Esophagus squamous epithelium (tissue), 5 donors: Measurements from ENCODE around the gene THEM4. TPM values are rescaled to one million over a fixed set of nuclear protein-coding genes. Genes with fewer than 3 reads are reported as not detected.
A peak's percentile ranks its signal among the peaks of the same experiment; 100 is the strongest.

ENCODE experiments used
- DNase-seq: peaks from one replicate; lab custom pipeline; 2025; lab: John Stamatoyannopoulos, UW
- H3K27ac ChIP-seq, 4 donors: fragments of 200-600 bp; sonication (generic); one replicate each; pipeline ENCODE4 v1.5.1; 2016 to 2019; ENCODE audit warnings: mild to moderate bottlenecking in 1 of 4
- H3K27me3 ChIP-seq, 4 donors: fragments of 200-600 bp; sonication (generic); 1 replicate in 3 of 4; 2 replicates in 1 of 4; pipeline versions ENCODE4 v1.5.1 to v1.6.0; 2017 to 2021; ENCODE audit warnings: antibody characterized with exemption in 1 of 4
- H3K36me3 ChIP-seq, 3 donors: fragments of 200-600 bp; sonication (generic); one replicate each; pipeline ENCODE4 v1.5.1; 2016 to 2019
- H3K4me1 ChIP-seq, 3 donors: fragments of 200-600 bp; sonication (generic); one replicate each; pipeline ENCODE4 v1.5.1; 2017 to 2019
- H3K4me3 ChIP-seq, 4 donors: fragments of 200-600 bp; sonication (generic); 1 replicate in 3 of 4; 2 replicates in 1 of 4; pipeline ENCODE4 v1.5.1; 2016 to 2019; ENCODE audit warnings: mild to moderate bottlenecking in 2 of 4, moderate library complexity in 1 of 4
- H3K9me3 ChIP-seq, 3 donors: fragments of 200-600 bp; sonication (generic); one replicate each; pipeline ENCODE4 v1.5.1; 2016 to 2019
- POLR2A ChIP-seq, 4 donors: fragments of 450-650 bp; IDR thresholded peaks; one replicate each; pipeline ENCODE4 v1.6.1; 2017; ENCODE audit warnings: antibody characterized with exemption in 4 of 4, mild to moderate bottlenecking in 4 of 4, moderate library complexity in 3 of 4
- WGBS, 2 donors: methylation state at CpG; one replicate each; pipeline ENCODE4 v1.1.5; 2018; 5-methylcytosine and 5-hydroxymethylcytosine counted together
- intact Hi-C: fragments of 100-400 bp; cut with DNase I; formaldehyde crosslinking; loops from one replicate; pipeline ENCODE4 v1.15.0; 2022
- total RNA-seq, 4 donors: library from RNA; depleted of rRNA; stranded (reverse); fragments of >200 nt; gene quantifications; one replicate each; pipeline ENCODE4 v1.1.0, GENCODE V29; 2016
- TF ChIP-seq, protein P1 (sequence below), 6 experiments: fragments of 450-650 bp in 4 of 6; fragments of 200-600 bp in 2 of 6; sonication (generic) in 2 of 6; IDR thresholded peaks; one replicate each; pipeline ENCODE4 v1.5.1; 2016 to 2019; ENCODE audit warnings: antibody characterized with exemption in 6 of 6, mild to moderate bottlenecking in 4 of 6, moderate library complexity in 4 of 6
- donor health status: DM: yes; HTN: yes; CAD: no.

THEM4 gene
- total RNA-seq, 4 donors from 2014 or later: 3.5 to 14.3 (median 12.3) TPM

DNA sequence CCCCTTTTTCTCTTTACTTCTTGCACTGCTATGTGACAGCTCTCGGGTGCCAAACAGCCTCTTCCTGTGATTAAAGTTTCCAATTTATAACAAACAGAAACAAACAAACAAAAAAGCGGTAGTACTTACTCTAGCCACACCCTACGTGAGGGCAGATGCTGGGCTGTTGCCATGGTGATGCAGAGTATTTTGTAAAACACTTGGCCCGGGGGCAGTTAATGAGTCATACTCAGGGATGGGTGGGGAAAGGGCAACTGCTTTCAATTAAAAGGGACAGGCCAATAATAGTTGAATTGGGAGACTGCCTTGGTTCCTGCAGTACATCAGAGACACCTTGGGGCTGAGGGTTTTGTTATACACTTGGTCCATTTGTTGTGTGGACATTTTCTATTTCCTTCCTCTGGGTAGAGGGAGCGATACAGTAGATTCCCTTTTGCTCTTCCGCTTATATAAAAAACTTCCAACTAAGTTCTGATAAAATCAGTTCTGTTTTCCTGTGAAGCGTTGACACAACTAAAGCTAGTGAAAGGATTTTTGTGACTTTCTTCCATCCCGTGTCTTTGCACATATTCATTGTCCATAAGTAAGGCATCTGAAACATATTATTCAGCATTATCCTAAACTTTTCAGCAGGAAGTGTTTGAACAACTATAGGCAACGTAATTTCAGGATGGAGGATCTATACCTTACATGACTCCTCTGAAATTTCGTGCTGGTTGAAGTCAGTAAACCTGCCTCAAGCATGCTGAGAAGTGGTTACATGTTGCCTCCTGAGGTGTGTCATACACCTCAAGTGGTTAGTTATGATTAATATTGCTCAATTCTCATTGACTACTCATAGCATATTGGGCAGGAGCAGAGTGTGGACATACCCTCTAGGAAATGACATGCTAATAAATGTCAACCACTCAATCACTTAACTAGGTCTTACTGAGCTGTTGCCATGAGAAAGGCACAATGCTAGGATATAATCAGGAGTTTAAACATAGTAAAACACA is 36.7 kb upstream of the THEM4 start:
- peak in 1 of 4 donors; percentile 11 for TF ChIP-seq POLR2A (IDR thresholded peaks at IDR 0.05)
- TF ChIP-seq, protein P1, sequence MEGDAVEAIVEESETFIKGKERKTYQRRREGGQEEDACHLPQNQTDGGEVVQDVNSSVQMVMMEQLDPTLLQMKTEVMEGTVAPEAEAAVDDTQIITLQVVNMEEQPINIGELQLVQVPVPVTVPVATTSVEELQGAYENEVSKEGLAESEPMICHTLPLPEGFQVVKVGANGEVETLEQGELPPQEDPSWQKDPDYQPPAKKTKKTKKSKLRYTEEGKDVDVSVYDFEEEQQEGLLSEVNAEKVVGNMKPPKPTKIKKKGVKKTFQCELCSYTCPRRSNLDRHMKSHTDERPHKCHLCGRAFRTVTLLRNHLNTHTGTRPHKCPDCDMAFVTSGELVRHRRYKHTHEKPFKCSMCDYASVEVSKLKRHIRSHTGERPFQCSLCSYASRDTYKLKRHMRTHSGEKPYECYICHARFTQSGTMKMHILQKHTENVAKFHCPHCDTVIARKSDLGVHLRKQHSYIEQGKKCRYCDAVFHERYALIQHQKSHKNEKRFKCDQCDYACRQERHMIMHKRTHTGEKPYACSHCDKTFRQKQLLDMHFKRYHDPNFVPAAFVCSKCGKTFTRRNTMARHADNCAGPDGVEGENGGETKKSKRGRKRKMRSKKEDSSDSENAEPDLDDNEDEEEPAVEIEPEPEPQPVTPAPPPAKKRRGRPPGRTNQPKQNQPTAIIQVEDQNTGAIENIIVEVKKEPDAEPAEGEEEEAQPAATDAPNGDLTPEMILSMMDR (IDR thresholded peaks at IDR 0.05): peak in 2 of 6 experiments; percentile 14 to 32
- intact Hi-C loops: no loop called here
- WGBS, 2 donors: 14 to 15% methylated on average over 10 of the region's 10 CpGs
- H3K4me3 ChIP-seq: peak overlapping the region in 1 of 4 donors; percentile 29
- H3K27me3 ChIP-seq: no peaks in the 10 kb centered on the region
- H3K27ac ChIP-seq: peak overlapping the region; percentile 44 to 90 (median 80)
- DNase-seq: peak; percentile 71
- no peaks in the 10 kb centered on the region for H3K9me3 ChIP-seq
- peaks cover 8 to 51% (median 42%) of the 10 kb centered on the region in 3 donors for H3K4me1 ChIP-seq
- no peaks in the 10 kb centered on the region for H3K36me3 ChIP-seq

DNA sequence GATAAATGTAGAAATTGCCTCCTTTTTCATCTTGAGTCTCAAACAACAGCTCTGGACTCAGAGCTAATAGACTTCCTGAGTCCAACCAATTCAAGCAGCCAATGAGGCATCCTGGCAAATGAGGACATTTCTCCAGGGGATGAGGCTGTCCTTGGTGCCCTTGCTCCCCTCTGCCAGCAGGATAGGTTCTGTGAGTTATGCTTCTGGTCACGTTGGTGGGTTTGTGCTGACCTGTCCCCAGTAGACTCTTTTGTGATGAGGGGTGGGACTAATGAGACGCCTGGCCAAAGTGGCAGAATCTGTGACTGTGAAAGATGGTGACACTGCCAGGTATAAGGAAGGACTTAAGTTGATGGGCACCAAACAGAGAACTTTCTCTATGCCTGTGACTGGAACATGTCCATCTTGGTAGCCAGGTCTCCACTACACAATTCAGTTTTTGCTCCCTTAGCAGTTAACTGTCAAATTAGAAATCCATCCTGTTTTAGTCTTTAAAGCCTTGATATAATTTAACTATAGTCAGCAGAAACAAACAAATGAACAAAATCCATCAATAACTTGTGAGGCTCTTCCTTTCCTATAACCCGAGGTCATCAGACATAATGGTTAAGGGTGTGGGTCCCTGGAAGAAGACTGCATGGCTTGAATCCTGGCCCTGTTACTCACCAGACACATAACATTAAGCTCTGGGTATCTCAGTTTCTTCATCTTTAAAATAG is 35.7 kb upstream of the THEM4 start:
- peaks cover 8 to 55% (median 46%) of the 10 kb centered on the region in 3 donors for H3K4me1 ChIP-seq

DNA sequence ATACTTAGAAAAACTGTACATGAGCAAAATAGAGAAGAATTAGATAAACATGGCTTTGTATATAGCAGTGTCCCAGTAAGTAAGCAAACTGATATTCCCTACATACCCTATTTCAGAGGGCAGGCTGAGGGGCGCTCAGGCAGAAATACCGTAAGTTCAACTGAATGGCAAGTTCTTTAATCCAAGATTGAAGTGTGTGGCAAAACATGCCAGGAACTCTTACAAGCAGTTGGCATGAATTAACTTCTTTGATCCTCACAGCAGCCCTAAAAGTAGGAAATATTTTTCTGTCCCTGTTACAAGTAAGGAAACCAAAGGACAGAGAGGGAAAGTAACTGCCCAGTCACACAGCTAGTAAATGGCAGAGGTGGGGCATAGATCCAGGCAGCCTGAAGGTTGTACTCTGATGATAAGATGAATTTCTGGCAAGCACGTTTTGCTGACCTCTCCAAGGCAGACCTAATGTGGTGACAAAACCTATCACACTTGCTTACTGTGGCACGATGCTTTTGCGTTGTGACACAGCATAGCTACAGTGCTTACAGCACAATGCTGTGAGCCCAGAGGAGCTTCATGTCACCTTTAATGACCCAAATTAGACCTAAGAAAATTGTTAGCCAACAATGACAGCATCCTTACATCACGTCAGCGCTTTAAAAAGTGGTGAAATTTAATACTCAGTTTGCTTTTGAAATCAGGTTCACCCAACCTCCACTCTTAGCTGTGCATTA is 35.0 kb upstream of the THEM4 start:
- H3K4me1 ChIP-seq: peaks cover 8 to 55% (median 46%) of the 10 kb centered on the region in 3 donors
- DNase-seq: no peak
- intact Hi-C loops: no loop called here
- no peak overlapping the region for H3K4me3 ChIP-seq
- WGBS, 2 donors: 31 to 38% methylated on average over 6 to 7 of the region's 7 CpGs
- TF ChIP-seq POLR2A (IDR thresholded peaks at IDR 0.05): no peak
- TF ChIP-seq, protein P1 (IDR thresholded peaks at IDR 0.05): no peak
- H3K27ac ChIP-seq: peak overlapping the region in 3 of 4 donors; percentile 78 to 90 (median 82)
- no peaks in the 10 kb centered on the region for H3K9me3 ChIP-seq
- no peaks in the 10 kb centered on the region for H3K36me3 ChIP-seq
- H3K27me3 ChIP-seq: no peaks in the 10 kb centered on the region

More for the DNA sequence above, 35.7 kb upstream of the THEM4 start:
- TF ChIP-seq, protein P1 (IDR thresholded peaks at IDR 0.05): no peak
- no peak for TF ChIP-seq POLR2A (IDR thresholded peaks at IDR 0.05)
- DNase-seq: no peak
- H3K9me3 ChIP-seq: no peaks in the 10 kb centered on the region
- intact Hi-C loops: no loop called here
- H3K27me3 ChIP-seq: no peaks in the 10 kb centered on the region
- H3K36me3 ChIP-seq: no peaks in the 10 kb centered on the region
- H3K4me3 ChIP-seq: peak overlapping the region in 1 of 4 donors; percentile 29
- WGBS, 2 donors: 45 to 61% methylated on average over 3 of the region's 3 CpGs
- H3K27ac ChIP-seq: peak overlapping the region; percentile 44 to 90 (median 80)

DNA sequence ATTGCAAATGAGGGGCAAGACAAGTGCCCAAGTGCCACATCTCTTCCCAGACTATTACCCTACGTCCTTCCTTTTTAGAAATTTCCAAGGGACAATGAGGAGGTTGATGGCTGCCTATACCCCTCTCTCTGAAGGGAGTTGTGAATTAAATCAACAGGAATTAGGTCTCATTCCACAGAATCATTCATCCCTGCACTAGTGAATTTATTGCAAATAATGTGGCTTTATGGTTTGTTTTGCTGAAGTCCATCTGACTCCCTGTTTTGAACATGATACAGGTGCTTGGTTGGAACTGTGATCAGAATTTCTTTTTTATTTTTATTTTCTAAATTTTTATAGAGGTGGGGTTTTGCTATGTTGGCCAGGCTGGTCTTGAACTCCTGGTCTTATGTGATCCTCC is 34.3 kb upstream of the THEM4 start:
- intact Hi-C loops: no loop called here
- DNase-seq: no peak
- Histone ChIP-seq H3K9me3 (no peaks in the 10 kb centered on the region), H3K4me1 (peaks cover 8 to 55% (median 46%) of the 10 kb centered on the region in 3 donors), H3K4me3 (no peak overlapping the region), H3K36me3 (no peaks in the 10 kb centered on the region), H3K27me3 (no peaks in the 10 kb centered on the region), H3K27ac (peak overlapping the region in 1 of 4 donors; percentile 78)
- WGBS, 2 donors: 89% methylated on average over 1 of the region's 1 CpG
- TF ChIP-seq, protein P1 (IDR thresholded peaks at IDR 0.05): no peak
- no peak for TF ChIP-seq POLR2A (IDR thresholded peaks at IDR 0.05)
